Thoracic aorta endothelial cell (primary cell): Measurements from ENCODE around the gene MBOAT7. TPM values are rescaled to one million over a fixed set of nuclear protein-coding genes. Genes with fewer than 3 reads are reported as not detected.

Experiments used
- total RNA-seq: library from RNA; depleted of rRNA; stranded (reverse); fragments of >200 nt; gene quantifications from 2 replicates; pipeline ENCODE4 v1.2.3, GENCODE V29; 2012

The MBOAT7 gene, protein sequence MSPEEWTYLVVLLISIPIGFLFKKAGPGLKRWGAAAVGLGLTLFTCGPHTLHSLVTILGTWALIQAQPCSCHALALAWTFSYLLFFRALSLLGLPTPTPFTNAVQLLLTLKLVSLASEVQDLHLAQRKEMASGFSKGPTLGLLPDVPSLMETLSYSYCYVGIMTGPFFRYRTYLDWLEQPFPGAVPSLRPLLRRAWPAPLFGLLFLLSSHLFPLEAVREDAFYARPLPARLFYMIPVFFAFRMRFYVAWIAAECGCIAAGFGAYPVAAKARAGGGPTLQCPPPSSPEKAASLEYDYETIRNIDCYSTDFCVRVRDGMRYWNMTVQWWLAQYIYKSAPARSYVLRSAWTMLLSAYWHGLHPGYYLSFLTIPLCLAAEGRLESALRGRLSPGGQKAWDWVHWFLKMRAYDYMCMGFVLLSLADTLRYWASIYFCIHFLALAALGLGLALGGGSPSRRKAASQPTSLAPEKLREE
- total RNA-seq: 64.0 and 112 TPM in 2 replicates

DNA sequence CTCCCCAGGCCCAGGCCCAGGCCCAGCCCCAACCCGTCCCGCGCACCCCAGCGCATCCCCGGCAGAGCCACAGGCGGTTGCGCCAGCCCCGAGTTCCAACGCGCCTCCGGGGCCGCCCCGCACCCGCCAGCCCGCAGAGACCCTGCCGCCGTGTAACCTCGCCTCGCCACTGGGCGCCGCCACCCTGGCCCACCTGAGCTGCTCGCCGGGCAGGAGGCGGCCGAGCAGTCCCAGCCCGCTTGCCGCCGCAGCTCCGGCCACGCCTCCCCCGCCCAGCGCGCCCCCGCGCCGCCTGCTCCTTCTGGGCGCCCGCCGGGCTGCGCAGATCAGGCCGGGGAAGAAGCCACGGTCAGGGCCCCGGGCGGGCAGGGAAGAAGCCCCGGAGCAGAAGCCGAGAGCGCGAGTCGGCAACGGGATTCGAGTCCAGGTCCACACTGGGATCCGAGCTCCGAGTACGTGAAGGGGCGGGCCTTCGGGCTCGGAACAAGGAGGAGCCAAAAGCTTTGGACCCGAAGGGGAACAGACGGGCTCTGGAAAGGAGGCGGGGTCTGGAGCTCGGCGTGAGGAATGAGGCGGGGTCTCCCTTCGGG is at the start of gene MBOAT7:
Gene MBOAT7 (minus strand): TSS at position 436 of the 590 bp plus-strand sequence. CDS start 1,072 bp downstream, outside the sequence.

DNA sequence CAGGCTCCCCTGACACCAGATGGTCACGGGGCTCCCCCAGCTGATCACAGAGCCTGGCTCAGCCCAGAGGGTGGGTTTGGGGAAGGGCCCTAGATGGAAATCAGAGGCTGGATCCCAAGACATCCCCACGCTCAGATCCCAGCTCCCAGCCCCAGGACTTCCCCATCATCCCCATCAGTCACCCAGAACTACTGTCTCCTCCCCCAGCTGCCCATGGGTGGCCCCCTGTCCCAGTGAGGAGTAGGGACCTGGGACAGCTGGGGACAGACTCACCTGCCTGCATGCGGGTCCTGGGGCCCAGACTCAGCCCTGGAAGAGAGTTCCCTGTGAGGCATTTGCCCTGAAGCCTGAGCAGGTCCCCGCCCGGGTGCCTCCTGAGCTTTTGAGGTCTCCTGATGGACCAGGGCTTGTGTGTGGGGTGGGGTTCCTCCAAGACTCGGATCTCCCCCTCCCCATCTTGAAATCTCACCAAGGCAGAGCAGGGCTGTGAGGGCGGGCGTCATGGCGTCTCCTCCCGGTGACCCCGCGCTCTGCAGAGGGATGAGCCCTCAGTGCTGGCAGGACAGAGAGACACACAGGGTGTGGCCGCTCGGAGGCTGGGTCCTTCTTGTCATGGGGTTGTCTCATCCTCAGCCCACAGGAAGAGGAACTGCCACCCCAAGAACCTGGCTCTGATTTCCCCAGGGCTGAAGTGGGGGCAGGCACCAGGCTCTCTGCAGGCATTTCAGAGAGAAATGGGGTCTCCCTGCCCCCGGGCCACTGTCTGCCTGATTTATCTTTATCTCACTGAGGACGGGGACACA is 33.3 kb upstream of the MBOAT7 start, which contains the start of gene LILRB3:
Gene LILRB3 (minus strand): TSS at position 534 of the 803 bp plus-strand sequence. CDS start 31 bp downstream, at position 503.

DNA sequence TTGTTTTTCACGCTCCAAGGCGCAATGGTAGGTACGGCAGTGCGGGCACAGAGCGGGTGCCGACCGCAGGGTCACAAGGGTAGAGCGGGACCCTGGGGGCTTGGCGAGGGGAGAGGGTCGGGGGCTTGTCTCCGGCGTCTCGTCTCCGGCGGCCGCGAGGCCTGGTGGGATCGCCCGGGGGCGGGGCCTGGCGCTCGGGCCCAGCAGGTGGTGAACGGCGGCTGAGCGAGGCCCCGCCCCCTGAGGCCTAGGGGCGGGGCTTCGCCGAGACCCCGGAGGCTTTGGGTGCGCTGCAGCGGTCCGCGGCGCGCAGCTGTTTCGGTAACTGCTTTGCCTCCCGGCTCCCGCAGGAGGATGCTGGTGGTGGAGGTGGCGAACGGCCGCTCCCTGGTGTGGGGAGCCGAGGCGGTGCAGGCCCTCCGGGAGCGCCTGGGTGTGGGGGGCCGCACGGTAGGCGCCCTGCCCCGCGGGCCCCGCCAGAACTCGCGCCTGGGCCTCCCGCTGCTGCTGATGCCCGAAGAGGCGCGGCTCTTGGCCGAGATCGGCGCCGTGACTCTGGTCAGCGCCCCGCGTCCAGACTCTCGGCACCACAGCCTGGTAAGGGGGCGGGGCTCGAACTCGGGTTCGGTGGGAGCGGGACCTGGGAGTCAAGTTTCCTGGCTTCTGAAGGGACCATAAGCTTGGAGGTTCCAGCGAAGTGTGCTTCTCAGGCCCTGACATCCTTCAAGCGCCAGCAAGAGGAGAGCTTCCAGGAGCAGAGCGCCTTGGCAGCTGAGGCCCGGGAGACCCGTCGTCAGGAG is 1.8 kb upstream of the MBOAT7 start, which contains the start of gene TSEN34:
Gene TSEN34 (plus strand): TSS at position 298 of the 800 bp plus-strand sequence. CDS start 57 bp downstream, at position 355.

DNA sequence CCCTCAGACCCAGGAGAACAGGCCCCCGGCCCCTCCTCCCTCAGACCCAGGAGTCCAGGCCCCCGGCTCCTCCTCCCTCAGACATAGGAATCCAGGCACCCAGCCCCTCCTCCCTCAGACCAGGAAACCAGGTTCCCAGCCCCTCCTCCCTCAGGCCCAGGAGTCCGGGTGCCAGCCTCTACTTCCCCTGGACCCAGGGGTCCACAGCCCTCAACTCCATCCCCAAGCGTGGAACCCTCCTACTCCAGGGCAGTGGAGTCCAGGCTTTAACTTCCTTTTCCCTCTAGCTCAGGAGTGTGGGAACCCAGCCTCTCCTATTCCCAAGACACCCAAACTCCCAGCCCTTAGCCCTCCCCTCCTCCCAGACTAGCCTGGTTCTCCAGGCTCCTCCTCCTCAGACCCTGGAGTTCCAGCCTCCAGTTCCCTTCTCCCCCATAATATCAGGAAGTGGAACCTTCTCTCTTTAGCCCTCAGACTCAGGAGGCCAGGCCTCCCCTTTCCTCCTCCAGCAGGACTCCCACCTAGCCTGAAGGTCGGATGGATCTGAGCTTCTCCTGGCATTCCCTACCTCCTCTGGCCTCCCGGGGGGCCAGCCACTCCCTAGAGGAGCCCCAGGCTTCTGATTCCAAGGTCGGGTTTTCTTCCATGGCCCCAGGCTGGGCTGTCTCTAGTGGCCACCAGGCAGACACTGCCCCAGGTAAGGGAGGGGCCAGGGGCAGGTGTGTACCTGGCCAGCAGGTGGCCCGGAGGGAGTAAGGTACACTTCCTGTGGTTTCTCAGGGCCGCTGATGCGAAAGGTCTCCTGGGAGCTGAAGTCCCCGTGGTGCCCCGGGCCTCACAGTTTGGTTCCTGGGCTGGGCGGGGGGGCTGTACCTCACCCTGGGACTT is 16.7 kb downstream of the MBOAT7 start, which contains the start of gene TMC4:
Gene TMC4 (minus strand): TSS at position 690 of the 888 bp plus-strand sequence. CDS start 43 bp downstream, at position 647.

DNA sequence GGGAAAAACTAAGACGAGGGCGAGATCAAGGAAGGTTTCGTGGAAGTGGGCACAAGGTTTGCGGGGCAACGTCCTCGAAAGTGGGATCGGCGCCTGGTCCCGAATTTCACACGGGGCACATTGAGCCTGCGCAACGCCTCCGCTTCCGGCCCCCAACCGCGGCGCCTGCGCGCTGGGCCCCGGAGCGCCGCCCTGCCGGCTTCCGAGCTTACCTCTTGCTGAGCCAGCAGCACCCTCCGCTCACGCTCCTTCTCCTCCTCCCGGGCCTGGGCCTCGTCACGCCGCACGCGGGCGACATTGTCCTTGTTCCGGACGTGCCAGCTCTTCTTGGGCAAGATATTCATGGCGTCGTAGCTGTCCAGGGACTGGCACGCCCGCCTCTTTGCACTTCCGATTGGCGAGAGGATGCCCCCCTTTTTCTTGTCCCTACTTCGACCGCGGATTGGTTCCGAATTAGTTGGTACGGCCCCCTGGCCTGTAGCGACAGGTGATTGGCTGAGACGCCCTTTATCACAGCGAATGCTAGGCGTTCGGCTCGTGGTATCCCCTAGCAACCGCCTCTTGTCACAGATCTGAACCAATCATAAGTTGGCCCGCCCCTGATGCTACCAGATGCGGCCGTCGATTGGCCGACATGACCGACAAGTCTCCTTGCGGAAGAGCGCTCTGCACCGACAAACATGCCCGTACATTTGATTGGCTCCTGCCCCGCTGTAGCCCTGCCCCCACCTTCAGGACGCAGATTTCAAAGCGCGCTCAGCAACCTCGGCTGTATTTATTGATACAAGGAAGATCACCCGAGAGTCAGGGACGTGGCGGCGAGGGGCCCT is 29.8 kb downstream of the MBOAT7 start, which contains the start of gene LENG1:
Gene LENG1 (minus strand): TSS at position 370 of the 830 bp plus-strand sequence. CDS start 26 bp downstream, at position 344.

DNA sequence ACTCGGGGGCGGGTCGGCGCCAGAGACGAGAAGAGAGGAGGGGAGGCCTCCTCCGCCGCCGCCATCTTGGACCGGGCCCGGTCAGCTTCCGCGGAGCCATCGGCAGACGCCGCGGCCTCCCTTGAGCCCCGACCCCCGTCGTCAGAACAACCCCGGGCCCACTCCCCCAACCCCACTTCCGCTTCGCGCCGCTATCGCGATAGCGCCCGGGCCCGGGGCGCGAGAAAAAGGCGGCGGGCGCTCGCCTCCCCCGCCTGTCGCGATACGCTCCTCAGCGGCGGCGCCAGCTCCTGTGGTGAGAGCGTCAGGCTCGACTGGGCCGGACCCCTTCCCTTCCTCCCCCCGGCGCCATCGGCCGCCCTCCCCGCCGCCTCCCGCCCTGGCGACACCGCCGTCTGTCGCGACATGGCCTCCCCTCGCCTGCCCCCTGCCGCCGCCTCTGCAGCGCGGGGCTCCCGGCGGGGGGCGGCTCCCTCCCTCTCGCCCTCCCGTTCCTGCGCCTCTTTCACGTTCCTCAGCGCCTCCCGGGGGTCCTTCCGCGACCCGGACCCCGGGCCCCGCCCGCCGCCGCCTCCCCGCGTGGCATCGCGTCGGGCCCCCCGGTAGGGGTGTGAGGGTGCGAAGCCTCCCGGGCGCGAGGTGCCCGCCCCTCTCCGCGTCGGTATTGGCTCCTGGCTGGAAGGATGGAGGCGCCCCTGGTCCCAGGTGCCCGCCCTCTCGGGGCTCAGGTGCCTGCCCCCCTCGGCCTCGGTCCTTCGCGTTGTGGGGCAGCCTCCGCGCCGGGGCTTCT is 51.5 kb downstream of the MBOAT7 start, which contains the start of gene CNOT3:
Gene CNOT3 (plus strand): TSS at position 64 of the 790 bp plus-strand sequence. CDS start 5,217 bp downstream, outside the sequence.

Other genes starting within 250 kb of the MBOAT7 start
- 1.0 and 1.1 TPM in 2 replicates for gene CACNG8, start 226.6 kb downstream of the MBOAT7 start, total RNA-seq
- gene CACNG6, start 197.9 kb downstream of the MBOAT7 start, total RNA-seq: 1.0 and 1.9 TPM in 2 replicates
- gene VSTM1, start 125.7 kb downstream of the MBOAT7 start, total RNA-seq: not detected in 2 replicates
- not detected in 2 replicates for gene TARM1, start 108.2 kb downstream of the MBOAT7 start, total RNA-seq
- not detected in 2 replicates for gene OSCAR, start 88.8 kb downstream of the MBOAT7 start, total RNA-seq
- 8.1 and 11.6 TPM in 2 replicates for gene NDUFA3, start 86.7 kb downstream of the MBOAT7 start, total RNA-seq
- gene TFPT, start 73.9 kb downstream of the MBOAT7 start, total RNA-seq: 15.9 and 19.7 TPM in 2 replicates
- gene PRPF31, start 73.8 kb downstream of the MBOAT7 start, total RNA-seq: 51.3 and 64.7 TPM in 2 replicates
- gene CNOT3, start 51.8 kb downstream of the MBOAT7 start, total RNA-seq: 15.2 and 19.6 TPM in 2 replicates
- 4.9 and 5.1 TPM in 2 replicates for gene LENG1, start 29.9 kb downstream of the MBOAT7 start, total RNA-seq
- 0.53 TPM in 1 of 2 replicates, not detected in the other for gene TMC4, start 16.4 kb downstream of the MBOAT7 start, total RNA-seq
- 47.6 and 60.0 TPM in 2 replicates for gene TSEN34, start 1.7 kb upstream of the MBOAT7 start, total RNA-seq
- 1,424 and 1,587 TPM in 2 replicates for gene RPS9, start 11.3 kb upstream of the MBOAT7 start, total RNA-seq
- gene LILRB3, start 33.4 kb upstream of the MBOAT7 start, total RNA-seq: not detected in 2 replicates
- not detected in 2 replicates for gene LILRA6, start 53.2 kb upstream of the MBOAT7 start, total RNA-seq
- 0.07 TPM in 1 of 2 replicates, not detected in the other for gene LILRB5, start 67.7 kb upstream of the MBOAT7 start, total RNA-seq
- not detected in 2 replicates for gene LILRB2, start 91.5 kb upstream of the MBOAT7 start, total RNA-seq
- not detected in 2 replicates for gene LILRA5, start 123.6 kb upstream of the MBOAT7 start, total RNA-seq
- not detected in 2 replicates for gene LILRA4, start 149.6 kb upstream of the MBOAT7 start, total RNA-seq
- gene LAIR1, start 175.4 kb upstream of the MBOAT7 start, total RNA-seq: not detected in 2 replicates
- not detected in 2 replicates for gene TTYH1, start 225.9 kb upstream of the MBOAT7 start, total RNA-seq